NCI-H2196 treated with DMSO at 0.1 percent for 48 hours (cell line): ENCODE measurements around the gene NELL1.
"Not testable (repeated sequence)": the region's sequence is repeated elsewhere in the genome, so short reads cannot be mapped to it uniquely, and the experiment has no call there.

ENCODE experiments used
- DNase-seq: peaks from one replicate; lab custom pipeline; 2025; ENCODE audit not compliant: unreplicated experiment; lab: John Stamatoyannopoulos, UW

NELL1 gene

DNA sequence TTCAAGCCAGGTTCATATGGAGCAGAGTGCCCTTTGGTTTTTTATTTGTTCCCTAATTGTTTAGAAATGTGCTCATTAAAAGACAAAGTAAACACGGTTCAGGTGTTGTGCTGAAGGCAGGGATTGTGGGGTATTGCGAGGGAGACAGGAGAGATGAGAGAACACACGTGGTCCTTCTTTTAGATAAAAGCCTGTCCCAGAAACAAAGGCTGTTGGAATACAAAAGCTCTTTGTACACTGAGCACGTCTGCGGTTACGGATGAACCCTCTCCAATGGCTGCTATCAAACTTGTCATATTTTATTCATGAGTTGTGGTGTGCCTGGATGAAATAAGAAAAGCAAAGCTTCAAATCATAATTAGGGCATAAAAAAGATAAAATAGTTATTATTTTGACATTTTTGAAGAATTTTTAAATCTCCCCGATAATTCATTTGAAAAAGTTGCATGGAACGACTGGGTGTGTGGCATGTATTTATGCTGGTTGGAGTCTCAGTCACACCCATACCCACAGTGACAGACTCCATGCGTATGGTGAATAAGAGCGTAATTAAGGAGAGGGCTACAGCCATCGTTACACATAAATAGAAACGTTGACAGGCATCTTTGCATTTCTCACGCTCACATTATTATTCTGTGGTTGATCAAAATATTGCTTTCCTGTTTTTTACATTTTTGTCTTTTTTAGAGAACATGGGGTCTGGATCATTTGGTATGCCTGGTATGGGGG, 92.9 kb downstream of the NELL1 start:
- peak; percentile 57 for DNase-seq

DNA sequence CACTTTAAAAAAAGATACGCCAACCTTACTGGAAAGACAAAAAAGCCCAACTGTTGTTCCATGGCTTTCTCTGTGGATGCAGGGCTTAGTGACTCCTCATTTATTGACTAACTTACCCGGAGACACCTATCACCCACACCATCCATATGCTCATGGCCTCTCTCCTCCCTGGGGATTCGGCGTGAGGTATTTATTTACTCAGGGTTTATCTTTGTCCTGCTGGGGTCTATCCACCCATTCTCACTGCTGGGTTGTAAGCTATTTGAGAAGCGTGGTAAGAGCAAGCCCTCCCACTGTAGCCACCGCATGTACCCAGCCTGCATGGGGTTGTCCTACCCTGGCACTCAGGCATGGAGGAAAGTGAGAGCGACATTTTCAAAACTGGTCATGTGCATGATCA, 93.6 kb downstream of the NELL1 start:
- no peak for DNase-seq

DNA sequence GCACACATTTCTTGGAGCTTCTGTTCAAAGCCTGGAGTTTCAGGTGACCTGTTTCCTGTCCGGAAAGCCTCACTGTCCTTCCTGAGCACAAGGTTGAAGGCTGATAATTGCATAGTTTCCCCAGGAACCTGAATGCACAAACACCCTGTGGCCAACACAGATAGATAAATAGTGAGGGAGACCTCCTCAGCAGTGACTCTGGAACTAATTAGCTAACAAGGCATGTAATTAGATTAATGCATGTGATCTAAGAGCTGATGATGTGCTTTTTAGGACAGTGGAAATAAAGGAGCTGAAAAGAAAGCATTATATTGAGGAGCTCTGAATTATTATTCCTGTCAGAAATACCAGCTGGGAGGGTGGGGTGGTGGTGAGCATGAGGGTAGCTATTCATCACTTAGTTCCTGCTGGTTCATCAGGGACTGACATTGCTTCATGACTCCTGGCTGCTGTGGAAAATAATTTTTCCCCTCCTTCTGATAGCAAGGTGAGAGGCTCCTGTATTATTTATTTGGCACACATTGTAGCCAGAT, 101.1 kb downstream of the NELL1 start:
- no peak for DNase-seq

DNA sequence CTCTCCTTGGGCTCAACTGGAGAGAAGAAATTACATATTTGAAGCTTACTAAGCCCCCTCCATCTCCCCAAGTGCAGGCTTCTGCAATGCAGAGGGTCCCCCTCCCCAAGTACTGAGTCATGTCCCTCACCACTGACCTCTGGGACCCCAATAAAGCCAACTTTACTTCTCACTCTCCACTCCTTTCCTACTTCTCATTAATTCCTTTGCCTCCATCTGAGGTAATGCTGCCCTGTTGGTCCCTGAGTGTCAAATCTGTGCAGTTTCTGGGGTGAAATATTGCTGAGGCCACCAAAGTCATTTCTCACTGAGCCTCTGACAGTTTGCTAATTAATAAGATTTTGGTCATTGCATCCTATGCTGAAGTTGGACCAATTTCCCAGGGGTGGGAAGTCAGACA, 101.6 kb downstream of the NELL1 start:
- no peak for DNase-seq

DNA sequence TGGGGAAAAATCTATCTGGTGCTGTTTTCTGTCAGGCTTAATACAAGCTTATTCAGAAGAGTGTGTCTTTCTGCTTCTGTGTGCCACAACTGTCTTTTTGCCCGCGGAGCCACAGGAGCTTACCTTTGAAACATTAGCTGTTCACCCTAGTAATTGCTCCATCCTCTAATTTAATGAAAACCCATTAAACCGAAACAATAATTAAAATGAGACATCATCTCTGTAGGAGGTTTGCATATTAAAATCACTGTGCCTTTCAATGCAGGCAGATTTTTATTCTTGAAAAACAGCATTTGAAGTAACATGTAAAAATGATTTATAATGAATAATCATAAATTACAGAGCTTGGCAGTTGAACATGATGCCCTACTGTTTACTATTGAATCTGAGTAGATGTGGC, 102.3 kb downstream of the NELL1 start:
- DNase-seq: no peak

DNA sequence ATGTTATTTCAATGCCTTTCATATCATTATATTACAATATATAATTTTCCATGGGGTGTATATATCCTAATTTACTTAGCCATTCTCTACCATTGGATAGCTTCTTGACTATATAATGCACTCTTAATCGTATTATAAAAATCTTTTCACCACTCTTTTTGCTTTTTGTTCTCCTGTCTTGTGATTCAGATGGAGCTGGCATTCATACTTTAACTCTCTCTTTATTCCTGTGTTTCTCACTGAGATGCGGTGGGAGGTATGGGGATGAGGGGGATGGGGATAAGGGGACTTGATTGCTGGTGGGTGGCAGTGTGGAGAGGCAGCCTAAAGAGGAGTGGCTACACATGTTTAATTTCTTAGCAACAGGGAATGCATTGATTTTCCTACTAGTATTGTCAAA, 105.9 kb downstream of the NELL1 start:
- no peak for DNase-seq

DNA sequence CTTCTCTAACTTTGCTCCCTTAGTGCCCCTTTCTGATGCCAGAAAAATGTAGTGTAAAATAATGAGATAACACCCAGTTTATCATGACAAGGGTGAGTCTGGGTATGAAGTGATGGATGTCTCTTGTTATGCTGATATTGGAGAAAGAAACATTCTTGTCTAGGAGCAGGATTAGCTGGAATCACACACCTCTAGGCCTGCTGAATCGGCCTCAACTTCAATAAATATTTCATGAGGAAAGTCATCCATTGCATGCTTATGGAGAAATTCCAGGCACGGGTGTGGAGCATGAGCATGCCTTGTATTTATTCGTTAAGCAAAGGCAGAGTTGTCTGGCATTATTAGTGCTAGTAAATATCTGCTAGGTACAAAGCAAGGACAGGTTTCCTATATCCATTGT, 113.4 kb downstream of the NELL1 start:
- no peak for DNase-seq

DNA sequence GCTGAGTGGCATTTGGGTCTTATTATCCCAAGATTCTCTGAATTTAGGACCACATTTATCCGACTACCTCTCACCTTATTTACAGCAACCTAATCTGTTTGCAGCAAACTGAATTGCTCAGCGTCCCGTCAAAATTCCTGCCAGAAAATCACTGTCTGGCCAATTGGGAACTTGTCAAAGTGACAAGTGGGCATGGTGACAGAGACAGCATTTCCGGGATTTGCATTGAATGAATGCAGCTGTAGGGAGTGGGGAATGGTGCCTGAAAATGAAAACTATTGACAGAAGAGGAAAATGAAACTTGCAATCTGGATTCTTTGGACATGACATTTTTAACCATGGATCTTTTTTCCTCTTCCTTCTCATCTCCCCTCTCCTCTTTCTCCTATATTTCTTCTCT, 113.8 kb downstream of the NELL1 start:
- no peak for DNase-seq

DNA sequence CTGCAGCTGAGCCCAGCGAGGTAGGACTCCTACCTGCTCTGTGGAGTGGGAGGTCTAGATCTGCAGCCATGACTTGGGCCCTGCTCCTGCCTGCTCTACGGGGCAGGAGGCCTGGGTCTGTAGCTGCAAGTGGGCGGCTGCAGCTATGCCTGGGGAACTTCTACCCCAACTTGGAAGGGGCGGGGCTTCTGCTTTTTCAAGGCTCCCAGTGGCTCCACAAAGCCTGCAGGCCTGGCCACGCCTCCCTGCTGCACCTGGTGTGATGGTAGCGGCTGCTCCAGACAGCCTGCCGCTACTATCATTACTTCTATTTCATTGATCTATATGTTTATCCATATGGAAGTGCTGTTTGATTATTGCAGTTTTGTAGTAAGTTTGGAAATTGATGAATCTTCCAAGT, 121.2 kb downstream of the NELL1 start:
- no peak for DNase-seq

DNA sequence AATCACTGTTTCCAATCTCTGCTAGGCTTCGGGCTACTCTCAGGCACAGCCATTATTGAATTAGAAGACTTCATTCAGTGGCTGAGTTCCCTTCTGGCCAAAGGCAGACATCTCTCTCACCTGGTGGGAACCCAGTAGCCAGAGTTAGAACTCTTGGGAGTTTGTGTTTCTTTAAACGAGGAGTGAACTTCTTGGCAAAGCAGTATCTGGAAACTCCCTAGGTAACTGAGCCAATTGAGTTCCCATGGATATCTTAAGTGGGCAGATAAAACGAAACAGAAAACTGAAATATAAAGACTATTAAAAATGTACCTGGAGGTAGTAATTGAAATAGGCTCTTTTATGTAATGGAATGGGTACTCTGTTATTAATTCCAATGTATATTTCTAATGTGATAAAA, 125.6 kb downstream of the NELL1 start:
- no peak for DNase-seq

DNA sequence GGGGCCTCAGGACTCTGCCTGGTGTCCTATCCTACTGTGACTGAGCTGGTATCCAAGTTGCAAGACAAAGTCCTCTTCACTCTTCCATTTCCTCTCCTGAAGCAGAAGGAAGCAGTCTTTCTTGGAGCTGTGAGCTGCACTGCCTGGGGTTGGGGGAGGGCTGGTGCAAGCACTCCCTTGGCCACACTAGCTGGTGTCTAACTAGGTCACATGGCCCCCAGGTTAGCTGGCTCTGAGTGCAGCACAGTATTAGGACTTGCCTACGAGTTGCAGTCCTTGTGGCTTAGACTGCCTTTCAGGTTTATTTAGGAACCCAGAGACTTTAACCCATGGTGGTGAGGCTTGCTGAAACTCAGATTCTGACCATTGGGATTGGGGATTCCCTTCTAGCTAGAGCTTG, 138.9 kb downstream of the NELL1 start:
- no peak for DNase-seq

DNA sequence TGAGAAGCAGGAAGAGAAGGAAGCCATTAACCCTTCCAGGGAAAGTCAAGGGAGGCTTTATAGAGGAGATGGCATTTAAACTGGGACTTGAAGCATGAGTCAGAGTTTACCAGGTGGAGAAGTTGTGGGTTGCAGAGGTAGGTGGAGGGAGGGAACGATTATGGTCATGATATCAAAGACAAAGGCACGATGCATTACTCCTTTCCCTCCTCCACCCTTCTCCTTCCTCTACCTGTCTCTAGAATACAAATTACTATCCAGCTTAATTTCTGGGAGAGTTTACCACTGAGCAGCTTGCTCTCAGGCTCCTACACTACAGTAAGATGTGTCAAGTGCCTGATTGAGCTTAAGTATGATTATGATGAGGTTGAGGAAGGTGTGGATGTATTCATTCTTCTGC, 151.7 kb downstream of the NELL1 start:
- DNase-seq: no peak

DNA sequence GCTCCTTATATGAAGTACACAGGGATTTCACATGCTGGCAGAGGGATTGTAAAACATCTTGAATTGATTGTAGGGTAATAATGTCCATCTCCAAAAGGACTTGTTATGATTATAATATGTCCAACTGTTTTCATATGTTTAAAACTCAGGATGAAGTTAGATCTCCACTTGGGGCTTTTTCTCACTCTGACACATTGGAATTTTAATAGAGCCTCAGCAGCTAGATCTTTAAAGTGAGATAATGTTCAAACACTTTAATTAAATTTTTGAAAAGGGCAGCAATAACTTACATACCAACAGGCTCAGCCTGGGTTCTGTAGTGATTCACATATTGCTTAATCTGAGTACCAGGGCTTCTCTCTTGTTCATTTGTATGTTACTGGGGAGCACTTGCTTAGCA, 152.1 kb downstream of the NELL1 start:
- DNase-seq: no peak

DNA sequence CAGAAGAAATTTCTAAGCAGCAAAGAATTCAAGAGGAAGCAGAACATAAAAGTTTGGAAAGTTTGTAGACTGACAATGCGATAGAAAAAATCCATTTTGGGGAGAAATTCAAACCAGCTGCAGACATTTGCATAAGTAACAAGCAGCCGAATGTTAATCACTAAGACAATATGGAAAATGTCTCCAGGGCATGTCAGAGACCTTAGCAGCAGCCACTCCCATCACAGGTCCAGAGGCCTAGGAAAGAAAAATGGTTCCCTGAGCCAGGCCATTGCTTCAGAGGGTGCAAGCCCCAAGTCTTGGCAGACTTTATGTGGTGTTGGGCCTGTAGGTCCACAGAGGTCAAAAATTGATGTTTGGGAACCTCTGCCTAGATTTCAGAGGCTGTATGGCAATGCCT, 155.4 kb downstream of the NELL1 start:
- no peak for DNase-seq

DNA sequence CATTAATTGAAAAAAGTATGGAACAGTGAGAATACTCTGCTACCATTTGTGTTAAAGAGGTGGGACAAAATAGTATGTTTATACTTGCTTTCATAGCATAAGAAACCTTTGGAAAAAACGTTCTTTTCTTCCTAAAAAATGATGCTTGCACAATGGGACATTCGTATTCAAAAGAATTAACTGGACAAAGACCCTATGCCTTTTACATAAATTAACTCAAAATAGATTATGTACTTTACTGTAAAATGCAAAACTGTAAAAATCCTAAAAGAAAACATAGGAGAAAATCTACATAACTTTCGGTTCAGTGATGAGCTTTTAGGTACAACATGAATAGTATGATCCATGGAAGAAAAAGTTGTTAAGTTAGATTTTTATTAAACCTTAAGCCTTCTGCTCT, 166.2 kb downstream of the NELL1 start:
- DNase-seq: no peak

DNA sequence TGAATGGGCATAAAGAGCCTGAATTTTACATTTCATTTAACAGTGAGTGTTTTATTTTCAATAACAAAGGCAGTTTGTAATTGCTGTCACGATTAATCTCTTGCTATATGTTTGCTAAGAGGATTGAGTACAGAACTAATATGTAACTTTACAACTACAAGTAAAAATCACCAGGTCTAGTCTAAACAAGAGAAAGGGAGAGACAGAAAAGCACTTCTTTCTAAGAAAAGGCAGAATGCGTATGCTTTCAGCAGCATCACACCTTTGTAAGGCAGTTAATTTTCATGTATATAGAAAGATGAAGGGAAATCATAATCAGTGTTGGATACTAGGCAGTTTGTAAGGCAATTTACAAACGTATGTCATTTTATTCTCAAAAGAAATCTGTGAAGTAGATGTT, 169.8 kb downstream of the NELL1 start:
- DNase-seq: no peak

DNA sequence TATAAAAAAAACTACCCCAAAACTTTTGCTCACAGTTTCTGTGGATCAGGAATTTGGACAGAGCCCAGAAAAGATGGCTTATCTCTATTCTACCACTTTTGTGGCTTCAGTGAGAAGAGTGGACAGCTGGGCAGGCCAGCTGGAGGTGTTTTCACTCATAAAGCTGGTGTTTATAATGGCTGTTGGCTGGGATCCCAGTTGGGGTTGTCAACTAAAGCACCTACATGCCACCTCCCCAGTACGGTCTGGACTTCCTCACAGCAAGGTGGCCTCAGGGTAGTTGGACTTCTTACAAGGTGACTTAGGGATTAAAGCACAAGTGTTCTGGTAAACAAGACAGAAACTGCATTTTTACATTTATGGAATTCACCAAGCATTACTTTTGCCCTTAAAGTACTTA, 171.0 kb downstream of the NELL1 start:
- DNase-seq: peak; percentile 74

DNA sequence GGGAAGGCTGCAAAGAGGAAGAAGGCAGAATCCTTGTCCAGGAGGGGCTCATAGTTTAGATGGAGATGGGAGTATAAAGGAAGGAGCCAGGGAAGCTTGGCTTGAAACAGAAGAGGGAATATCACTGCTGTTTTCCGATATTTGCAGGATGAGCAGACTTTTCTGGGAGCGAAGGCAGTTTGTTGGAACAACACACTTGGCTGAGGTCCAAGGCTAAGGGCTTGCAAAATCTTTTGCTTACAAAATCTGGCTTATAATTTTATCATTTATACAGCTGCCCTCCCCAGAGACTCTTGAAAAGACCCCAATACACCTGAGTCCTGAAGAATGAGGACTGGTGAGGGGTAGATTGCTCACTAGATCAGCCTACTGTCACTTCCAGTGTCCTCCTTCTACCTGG, 174.8 kb downstream of the NELL1 start:
- no peak for DNase-seq

DNA sequence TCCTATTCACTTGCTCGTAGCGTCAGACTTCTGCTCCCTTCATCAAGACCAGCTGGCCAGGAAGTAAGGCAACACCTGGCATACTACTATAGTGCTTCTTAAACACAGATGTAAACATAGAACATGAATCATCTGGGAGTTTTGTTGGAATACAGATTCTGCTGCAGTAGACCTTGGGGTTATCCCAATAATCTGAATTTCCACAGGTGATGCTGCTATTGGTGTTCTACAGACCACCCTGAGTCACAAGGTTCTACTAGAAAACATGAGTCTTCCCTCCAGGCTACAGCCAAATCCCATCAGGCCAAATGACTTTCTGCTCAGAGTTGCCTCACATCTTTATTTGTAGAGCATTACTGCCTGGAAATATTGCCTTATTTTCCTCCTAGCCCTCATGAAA, 175.2 kb downstream of the NELL1 start:
- peak; percentile 63 for DNase-seq

DNA sequence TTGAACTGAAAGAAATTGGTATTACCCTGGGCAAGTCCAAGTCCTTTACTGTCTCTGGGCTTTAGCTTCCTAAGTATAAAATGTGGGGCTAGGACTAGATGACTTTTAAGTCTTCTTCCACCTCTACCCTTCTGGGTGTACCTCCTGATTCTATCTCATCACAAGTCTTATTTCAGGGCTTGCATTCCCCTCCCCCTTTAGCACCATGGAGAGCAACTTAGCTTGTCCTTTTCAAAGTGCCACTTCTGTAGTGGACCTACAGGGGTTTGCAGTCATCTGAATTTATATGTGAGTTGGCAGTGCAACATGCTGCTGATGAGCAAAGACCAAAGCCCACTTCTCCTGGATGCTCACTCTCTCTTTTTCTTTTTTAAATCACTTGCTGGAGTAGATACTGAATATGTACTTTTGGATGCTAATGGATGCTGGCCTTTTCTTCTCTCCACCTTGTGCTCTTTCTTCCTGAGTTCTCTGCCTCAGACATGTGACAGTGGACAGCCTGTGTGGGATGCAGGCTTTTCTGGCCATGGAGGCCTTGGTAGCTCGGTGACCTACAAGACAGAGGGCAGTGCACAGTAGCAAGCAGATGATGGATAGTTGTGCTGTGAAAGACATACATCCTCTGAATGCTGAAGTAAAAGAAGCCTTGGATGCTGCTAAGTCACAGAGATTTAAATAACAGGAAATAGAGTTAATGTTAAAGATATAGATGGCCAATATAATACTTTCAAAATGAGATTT, 185.0 kb downstream of the NELL1 start:
- DNase-seq: no peak

DNA sequence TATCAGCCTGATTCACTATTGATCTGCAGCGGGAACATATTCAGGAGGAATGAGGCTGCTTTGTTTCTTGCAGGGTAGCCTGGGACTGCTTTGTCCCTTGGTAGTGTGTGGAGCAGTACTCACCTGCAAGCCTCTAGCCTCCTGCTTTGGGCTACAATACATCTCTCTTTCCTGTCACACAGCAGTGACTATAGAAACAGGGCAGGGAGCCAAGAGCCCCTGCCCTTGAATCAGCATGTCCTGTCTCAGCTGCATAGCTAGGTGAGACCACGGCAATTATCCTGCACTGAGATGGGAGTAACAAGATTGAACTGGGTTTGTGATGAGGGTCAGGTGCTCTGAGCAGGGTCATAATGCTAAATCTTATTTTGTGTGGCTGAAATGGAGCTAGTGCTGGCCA, 191.9 kb downstream of the NELL1 start:
- no peak for DNase-seq

DNA sequence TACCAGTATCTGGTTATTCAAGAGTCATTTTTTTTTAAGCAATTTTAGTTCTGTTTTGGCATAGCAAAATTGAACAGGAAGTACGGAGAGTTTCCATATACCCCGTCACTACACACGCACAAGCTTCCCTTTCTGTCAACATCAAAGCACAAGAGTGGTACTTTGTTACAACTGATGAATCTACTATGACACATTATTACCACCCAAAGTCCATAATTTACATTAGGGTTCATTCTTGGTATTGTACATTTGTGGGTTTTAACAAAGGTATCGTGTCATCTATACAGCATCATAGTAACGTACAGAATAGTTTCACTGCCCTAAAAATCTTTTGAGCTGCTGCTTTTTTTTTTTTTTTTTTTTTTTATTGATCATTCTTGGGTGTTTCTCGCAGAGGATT, 192.9 kb downstream of the NELL1 start:
- DNase-seq: not testable (repeated sequence)

DNA sequence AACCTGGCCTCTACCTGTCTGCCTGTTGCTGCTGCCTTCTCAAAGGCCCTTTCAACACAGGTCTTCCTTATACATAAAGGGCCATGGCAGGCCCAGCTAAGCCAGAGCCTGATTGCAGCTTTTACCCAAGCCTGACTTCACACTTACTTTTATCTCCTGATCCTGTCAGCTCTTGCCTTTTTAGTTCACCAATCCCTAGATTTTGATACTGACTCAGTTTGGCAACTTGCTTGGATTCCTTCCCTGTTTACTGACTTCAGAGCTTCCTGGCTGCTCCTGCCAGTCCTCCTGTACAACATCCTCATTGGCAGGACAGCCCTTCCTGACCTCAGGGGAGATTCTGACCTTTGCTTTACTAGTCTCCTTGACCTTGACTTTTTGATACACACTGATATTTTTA, 195.2 kb downstream of the NELL1 start:
- no peak for DNase-seq
